Large intestine (tissue), 3 donors: ENCODE results near the gene TBC1D5. TPM values are rescaled to one million over a fixed set of nuclear protein-coding genes. Genes with fewer than 3 reads are reported as not detected.

Experiments
- DNase-seq, 2 donors: peaks; one replicate each; pipeline versions ENCODE4 v3.0.0 to v3.0.0-alpha.2; 2013
- H3K27ac ChIP-seq: one replicate; pipeline ENCODE4 v1.5.1; 2013; ENCODE audit warnings: low read length
- H3K27me3 ChIP-seq: 2 replicates; pipeline ENCODE4 v1.6.1; 2013; ENCODE audit warnings: low read length; ENCODE audit not compliant: control insufficient read depth, insufficient read depth
- H3K36me3 ChIP-seq: 2 replicates; pipeline ENCODE4 v1.6.1; 2013; ENCODE audit warnings: low read length; ENCODE audit not compliant: control insufficient read depth, insufficient read depth
- H3K4me1 ChIP-seq: one replicate; pipeline ENCODE4 v1.6.1; 2013; ENCODE audit warnings: low read length; ENCODE audit not compliant: control insufficient read depth, insufficient read depth
- H3K4me3 ChIP-seq: one replicate; pipeline ENCODE4 v1.5.1; 2013; ENCODE audit warnings: low read length
- H3K9me3 ChIP-seq: one replicate; pipeline ENCODE4 v1.6.1; 2013; ENCODE audit warnings: mild to moderate bottlenecking, low read depth, low read length, moderate library complexity; ENCODE audit not compliant: control insufficient read depth
- WGBS: methylation state at CpG from one replicate; pipeline ENCODE4 v1.1.5; 2013; ENCODE audit warnings: low lambda C conversion rate; ENCODE audit not compliant: insufficient coverage; 5-methylcytosine and 5-hydroxymethylcytosine counted together
- polyA plus RNA-seq: library from polyadenylated mRNA; unstranded; fragments of 120-200 nt; gene quantifications from one replicate; pipeline ENCODE4 v1.2.1, GENCODE V29; 2013

The TBC1D5 gene
- polyA plus RNA-seq, 1 donor: 35.7 TPM

DNA sequence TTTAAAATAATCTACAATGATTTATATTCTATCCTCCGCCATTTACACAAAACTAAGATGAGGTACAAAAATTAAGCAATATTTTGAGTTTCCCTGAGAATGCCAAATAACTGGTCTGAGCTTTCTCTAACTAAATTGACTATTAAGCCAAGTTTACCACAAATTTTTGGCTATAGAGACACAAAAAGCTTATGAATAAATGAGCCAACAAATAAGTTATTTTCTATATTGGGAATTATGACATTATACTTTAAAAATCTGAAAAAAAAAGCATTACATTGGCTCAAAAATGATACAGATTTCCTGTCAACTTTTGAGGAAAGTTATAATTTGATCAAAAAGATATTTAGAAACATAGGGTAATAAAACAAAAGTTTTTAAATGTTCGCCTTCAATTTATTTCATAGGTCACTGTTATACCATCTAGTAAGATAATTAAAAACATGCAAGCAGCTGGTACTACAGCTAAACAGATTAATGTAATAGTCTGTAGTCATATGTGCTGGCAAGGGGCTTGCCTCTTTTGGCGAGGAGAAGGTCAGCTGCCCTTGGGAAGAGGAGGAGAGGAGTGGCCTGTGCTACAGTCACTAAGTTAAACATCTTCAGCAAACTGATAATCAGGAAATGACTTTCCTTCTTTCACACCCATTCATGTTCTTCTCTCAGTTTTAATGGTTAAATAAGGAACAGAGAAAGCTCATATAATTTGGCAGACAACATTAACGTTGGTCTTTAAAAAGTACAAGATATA, 318.5 kb downstream of the TBC1D5 start:
- no peak for DNase-seq
- WGBS: 75% methylated on average over 2 of the region's 4 CpGs
- Histone ChIP-seq H3K9me3 (no peaks in the 10 kb centered on the region), H3K27ac (no peak overlapping the region), H3K4me1 (no peaks in the 10 kb centered on the region), H3K36me3 (no peaks in the 10 kb centered on the region), H3K27me3 (no peaks in the 10 kb centered on the region), H3K4me3 (no peak overlapping the region)

DNA sequence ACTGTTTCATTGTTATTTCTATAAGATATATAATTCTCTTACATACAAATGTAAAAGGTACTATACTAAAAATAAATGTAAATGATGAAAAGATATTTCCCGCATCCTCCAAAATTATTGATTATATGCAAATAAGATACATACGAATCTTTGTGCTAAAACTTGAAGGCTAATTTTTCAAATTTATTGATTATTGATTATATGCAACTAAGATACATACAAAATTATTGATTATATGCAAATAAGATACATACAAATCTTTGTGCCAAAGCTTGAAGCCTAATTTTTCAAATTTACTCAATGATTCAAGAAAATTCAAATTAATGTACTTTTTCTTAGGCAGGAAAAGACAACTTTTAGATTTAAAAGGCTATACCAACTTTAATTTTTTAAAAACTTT, 319.8 kb downstream of the TBC1D5 start:
- no peaks in the 10 kb centered on the region for H3K9me3 ChIP-seq
- H3K27me3 ChIP-seq: no peaks in the 10 kb centered on the region
- WGBS: 100% methylated on average over 1 of the region's 2 CpGs
- H3K36me3 ChIP-seq: no peaks in the 10 kb centered on the region
- no peak overlapping the region for H3K4me3 ChIP-seq
- no peak for DNase-seq
- no peaks in the 10 kb centered on the region for H3K4me1 ChIP-seq
- no peak overlapping the region for H3K27ac ChIP-seq

DNA sequence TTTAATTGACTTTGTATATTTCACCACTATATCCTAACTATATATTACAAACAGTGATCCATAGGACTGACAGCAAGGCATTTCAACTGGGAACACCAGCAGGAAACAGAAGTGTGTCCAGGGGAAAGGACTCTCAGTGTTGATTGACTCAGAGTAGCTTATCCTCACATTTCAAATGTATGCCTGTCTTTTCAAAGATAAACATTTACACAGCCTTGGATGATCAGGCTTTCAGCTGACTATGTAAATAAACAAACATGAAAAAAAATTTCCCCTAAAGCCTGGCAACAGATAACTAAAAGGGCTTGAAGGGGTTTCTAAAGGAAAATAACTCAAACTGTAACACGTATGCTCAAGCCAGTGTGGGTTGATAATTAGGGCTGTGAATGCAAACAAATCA, 321.8 kb downstream of the TBC1D5 start:
- Histone ChIP-seq H3K27me3 (no peaks in the 10 kb centered on the region), H3K4me3 (no peak overlapping the region), H3K36me3 (no peaks in the 10 kb centered on the region), H3K9me3 (no peaks in the 10 kb centered on the region), H3K27ac (no peak overlapping the region), H3K4me1 (no peaks in the 10 kb centered on the region)
- WGBS: 60% methylated on average over 1 of the region's 1 CpG
- no peak for DNase-seq

DNA sequence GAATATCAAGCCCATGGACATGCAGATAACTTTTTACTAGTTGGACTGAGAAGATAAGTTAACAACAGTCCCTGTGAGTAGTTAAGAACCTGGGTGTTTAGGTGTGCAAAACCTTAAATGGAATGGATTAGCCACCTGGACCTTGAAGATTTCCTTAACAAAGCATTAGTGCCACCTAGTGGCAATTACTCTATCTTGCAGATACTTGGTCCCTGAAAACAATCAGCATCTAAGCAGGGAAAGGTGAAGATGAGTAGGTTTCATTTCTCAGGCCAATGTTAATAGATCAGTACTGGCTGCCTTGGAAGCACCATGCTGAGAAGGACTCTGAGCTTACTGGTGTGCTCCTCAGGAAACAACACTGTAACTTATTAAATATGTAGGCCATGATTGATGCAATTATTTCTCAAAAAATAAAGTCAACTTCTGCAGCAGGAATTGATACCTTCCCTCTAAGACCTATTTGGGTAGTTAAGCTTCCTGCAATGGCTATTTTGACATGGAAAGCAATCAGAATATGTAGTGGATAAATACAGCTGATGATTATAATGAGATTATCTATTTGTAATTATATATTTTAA, 329.4 kb downstream of the TBC1D5 start:
- no peaks in the 10 kb centered on the region for H3K4me1 ChIP-seq
- H3K9me3 ChIP-seq: no peaks in the 10 kb centered on the region
- no peaks in the 10 kb centered on the region for H3K27me3 ChIP-seq
- no peak overlapping the region for H3K27ac ChIP-seq
- no peak overlapping the region for H3K4me3 ChIP-seq
- H3K36me3 ChIP-seq: no peaks in the 10 kb centered on the region
- peak in 1 of 2 donors; percentile 44 for DNase-seq

DNA sequence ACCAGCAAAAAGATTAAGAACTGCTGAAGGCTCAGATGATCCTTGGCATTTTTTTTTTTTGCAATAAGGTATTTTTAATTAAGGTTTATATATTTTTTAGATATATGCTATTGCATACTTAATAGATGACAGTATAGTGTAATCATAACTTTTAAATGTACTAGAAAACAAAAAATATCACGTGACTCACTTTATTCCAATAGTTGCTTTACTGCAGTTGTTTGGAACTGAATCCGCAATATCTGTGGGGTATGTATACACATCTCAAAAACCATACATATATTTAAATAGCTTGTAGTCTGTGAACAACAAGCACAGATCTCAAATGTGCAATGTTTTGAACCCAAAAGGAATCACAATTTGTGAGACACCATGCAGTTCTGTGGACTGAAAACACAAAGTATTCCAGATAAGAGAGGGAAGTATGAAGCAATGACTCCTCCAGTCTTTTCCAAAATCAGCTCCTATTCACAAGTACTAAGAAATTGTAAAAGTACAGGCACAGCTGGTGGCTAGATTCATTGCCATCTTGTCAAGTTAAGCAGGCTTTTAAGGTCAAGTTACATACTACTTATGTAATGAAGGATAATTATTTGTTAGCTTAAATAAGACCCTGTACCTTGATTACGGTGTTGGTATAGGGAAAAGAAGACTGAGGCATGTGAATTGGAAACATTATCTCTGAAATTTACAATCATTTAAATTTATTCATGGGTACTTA, 331.1 kb downstream of the TBC1D5 start:
- H3K4me1 ChIP-seq: no peaks in the 10 kb centered on the region
- 71% methylated on average over 1 of the region's 3 CpGs for WGBS
- H3K4me3 ChIP-seq: no peak overlapping the region
- H3K9me3 ChIP-seq: no peaks in the 10 kb centered on the region
- DNase-seq: no peak
- no peak overlapping the region for H3K27ac ChIP-seq
- H3K27me3 ChIP-seq: no peaks in the 10 kb centered on the region
- H3K36me3 ChIP-seq: no peaks in the 10 kb centered on the region

DNA sequence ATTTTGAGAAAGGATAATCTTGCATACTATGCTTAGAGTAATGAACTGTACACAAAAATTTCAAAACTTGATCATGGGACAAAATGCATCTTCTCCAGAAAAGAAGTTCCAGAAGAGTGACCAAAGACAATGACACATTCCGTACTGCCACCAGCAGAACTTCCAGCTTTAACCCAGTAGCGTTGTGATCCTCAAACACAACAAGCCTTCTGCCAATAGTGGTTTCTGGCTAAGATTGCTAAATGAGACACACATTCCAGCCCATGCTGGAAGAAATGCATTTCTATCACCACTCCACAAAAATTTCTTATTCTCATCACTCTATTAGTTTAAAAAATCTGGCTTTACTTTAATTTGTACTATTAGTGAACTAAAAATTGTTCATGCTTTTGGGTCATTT, 334.9 kb downstream of the TBC1D5 start:
- Histone ChIP-seq H3K9me3 (no peaks in the 10 kb centered on the region), H3K4me1 (no peaks in the 10 kb centered on the region)

DNA sequence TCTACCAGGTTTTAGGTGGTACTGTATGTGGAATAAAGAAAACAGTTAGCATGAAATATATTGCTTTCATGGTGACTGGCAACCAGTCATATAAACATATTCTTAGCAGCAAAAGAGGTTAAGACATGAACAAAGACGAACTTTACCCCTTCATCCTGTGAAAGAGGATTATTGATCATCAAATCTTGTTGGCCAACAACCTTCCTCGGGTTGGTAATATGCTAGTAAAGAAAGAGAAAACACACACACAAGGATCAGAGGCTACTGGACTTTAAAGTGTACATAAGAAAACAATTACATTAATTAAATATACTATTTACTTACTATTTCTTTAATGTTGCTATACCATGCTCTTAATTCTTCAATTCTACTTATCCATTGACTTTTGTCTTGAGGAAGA, 337.9 kb downstream of the TBC1D5 start:
- H3K9me3 ChIP-seq: no peaks in the 10 kb centered on the region
- H3K27me3 ChIP-seq: no peaks in the 10 kb centered on the region
- no peak overlapping the region for H3K27ac ChIP-seq
- 86% methylated on average over 2 of the region's 2 CpGs for WGBS
- no peak overlapping the region for H3K4me3 ChIP-seq
- no peaks in the 10 kb centered on the region for H3K4me1 ChIP-seq
- peaks cover 8% of the 10 kb centered on the region for H3K36me3 ChIP-seq
- DNase-seq: no peak

More for the DNA sequence above, 334.9 kb downstream of the TBC1D5 start:
- Histone ChIP-seq H3K27me3 (no peaks in the 10 kb centered on the region), H3K27ac (no peak overlapping the region), H3K4me3 (no peak overlapping the region), H3K36me3 (peaks cover 5% of the 10 kb centered on the region)
- WGBS: no CpG with 5 or more reads among the region's 2 CpGs
- no peak for DNase-seq

DNA sequence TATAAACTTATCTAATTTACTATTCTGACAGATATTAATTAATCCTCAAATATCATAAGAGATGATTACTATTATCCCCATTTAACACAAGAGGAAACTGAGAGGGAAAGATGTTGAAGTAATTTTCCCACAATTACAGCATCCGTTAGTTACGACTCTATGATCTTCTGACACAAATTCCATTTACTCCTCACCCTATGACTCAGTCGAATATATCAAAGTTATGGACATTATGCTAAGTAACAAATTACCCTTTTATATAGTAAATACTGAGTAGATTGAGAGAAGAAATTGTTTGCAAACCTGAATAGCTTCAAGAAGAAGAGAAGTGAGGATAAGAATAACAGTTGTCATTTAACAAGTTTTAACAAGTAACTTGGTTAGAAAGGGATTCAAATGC, 340.0 kb downstream of the TBC1D5 start:
- Histone ChIP-seq H3K9me3 (no peaks in the 10 kb centered on the region), H3K4me3 (no peak overlapping the region), H3K4me1 (no peaks in the 10 kb centered on the region), H3K27ac (no peak overlapping the region), H3K27me3 (no peaks in the 10 kb centered on the region), H3K36me3 (peaks cover 8% of the 10 kb centered on the region)
- DNase-seq: no peak
- WGBS: 89% methylated on average over 3 of the region's 3 CpGs

DNA sequence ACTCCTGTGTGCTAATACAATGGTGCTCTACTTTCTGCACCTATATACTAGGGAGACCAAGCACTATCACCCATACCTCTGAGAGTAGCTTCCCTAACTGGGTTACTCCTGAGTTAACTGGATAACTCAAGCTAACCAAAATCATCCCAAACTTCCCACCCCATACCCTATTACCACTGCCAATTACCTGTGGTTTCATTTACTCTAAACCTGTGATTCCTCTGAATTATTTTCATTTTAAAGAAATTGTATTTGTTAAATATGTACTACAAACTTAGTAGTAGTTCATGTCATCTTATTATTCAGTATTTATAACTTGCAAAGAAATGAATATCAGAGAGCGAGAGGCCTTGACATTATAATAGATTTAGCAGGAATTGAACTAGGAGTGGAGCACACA, 340.5 kb downstream of the TBC1D5 start:
- no CpG with 5 or more reads among the region's 1 CpG for WGBS
- no peak for DNase-seq
- no peaks in the 10 kb centered on the region for H3K9me3 ChIP-seq
- H3K27ac ChIP-seq: no peak overlapping the region
- no peaks in the 10 kb centered on the region for H3K4me1 ChIP-seq
- peaks cover 8% of the 10 kb centered on the region for H3K36me3 ChIP-seq
- no peaks in the 10 kb centered on the region for H3K27me3 ChIP-seq
- no peak overlapping the region for H3K4me3 ChIP-seq

DNA sequence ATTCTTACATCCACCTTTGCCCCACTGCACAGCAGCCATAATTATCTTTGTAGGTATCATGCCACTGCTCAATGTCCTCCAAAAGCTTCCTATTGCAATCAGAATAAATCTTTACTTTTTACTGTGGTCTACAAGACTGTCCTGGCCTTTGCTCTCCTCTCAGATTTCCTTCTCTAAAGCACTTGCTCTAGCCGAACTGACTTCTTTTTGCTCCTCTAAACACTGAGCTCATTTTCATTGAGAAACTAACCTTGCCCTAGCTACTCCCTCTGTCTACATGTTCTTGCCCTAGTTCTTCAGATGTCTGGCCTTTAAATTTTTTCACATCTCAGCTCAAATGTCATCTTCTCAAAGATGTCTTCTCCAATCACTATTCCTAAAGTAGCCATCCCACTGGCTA, 342.8 kb downstream of the TBC1D5 start:
- no peak for DNase-seq
- WGBS: 100% methylated on average over 1 of the region's 1 CpG
- Histone ChIP-seq H3K9me3 (no peaks in the 10 kb centered on the region), H3K27ac (no peak overlapping the region), H3K27me3 (no peaks in the 10 kb centered on the region), H3K36me3 (peaks cover 8% of the 10 kb centered on the region), H3K4me1 (no peaks in the 10 kb centered on the region), H3K4me3 (no peak overlapping the region)
